GM12878 (cell line): ENCODE results near the gene GIMAP6. TPM values are rescaled to one million over a fixed set of nuclear protein-coding genes. Genes with fewer than 3 reads are reported as not detected.
A peak's percentile ranks its signal among the peaks of the same experiment; 100 is the strongest.

Source experiments
- ASH2L ChIP-seq: fragments of 300-600, 200-600 bp; sonication (generic); IDR thresholded peaks from 2 replicates; pipeline ENCODE4 v1.6.1; 2017; ENCODE audit warnings: low read depth, mild to moderate bottlenecking, borderline replicate concordance
- E4F1 ChIP-seq: fragments of 450-650 bp; IDR thresholded peaks from 2 replicates; pipeline ENCODE4 v1.6.1; 2018; ENCODE audit warnings: borderline replicate concordance, mild to moderate bottlenecking; ENCODE audit not compliant: partially characterized antibody
- JUND ChIP-seq: IDR thresholded peaks from 2 replicates; pipeline ENCODE4 v1.6.1; 2012; ENCODE audit warnings: low read depth, mild to moderate bottlenecking, low read length, improper control_type of control experiment, moderate library complexity
- MEF2A ChIP-seq: IDR thresholded peaks from 2 replicates; pipeline ENCODE4 v1.6.1; 2011; ENCODE audit warnings: low read depth, mild to moderate bottlenecking, low read length, moderate library complexity; ENCODE audit not compliant: insufficient read depth
- MLLT1 ChIP-seq: fragments of 450-650 bp; IDR thresholded peaks from 2 replicates; pipeline ENCODE4 v1.6.1; 2016; ENCODE audit warnings: mild to moderate bottlenecking
- MTA2 ChIP-seq: fragments of 450-650 bp; IDR thresholded peaks from 2 replicates; pipeline ENCODE4 v1.6.1; 2016; ENCODE audit warnings: low read depth, mild to moderate bottlenecking, moderate library complexity
- MYC ChIP-seq: IDR thresholded peaks from 2 replicates; pipeline ENCODE4 v1.6.1; 2011; ENCODE audit warnings: mild to moderate bottlenecking, low read length, moderate library complexity, inconsistent platforms; ENCODE audit not compliant: insufficient read depth, insufficient replicate concordance, insufficient read length, severe bottlenecking
- NR2C1 ChIP-seq: fragments of 450-650 bp; IDR thresholded peaks from 2 replicates; pipeline ENCODE4 v1.6.1; 2017; ENCODE audit warnings: antibody characterized with exemption, mild to moderate bottlenecking, moderate library complexity
- STAT1 ChIP-seq: fragments of 450-650 bp; conservative IDR thresholded peaks from 2 replicates; pipeline ENCODE4 v1.6.1; 2014; ENCODE audit warnings: antibody characterized with exemption, mild to moderate bottlenecking
- SUZ12 ChIP-seq: fragments of 200-600 bp; sonication (generic); IDR thresholded peaks from one replicate; pipeline ENCODE4 v1.6.1; 2018; ENCODE audit warnings: antibody characterized with exemption, mild to moderate bottlenecking; ENCODE audit not compliant: unreplicated experiment
- YY1 ChIP-seq: IDR thresholded peaks from 2 replicates; pipeline ENCODE4 v1.6.1; 2011; ENCODE audit warnings: low read depth, mild to moderate bottlenecking, low read length
- ZBTB33 ChIP-seq: fragments of 450-650 bp; IDR thresholded peaks from 2 replicates; pipeline ENCODE4 v1.6.1; 2017; ENCODE audit warnings: mild to moderate bottlenecking
- ZNF207 ChIP-seq: fragments of 450-650 bp; IDR thresholded peaks from 2 replicates; pipeline ENCODE4 v1.6.1; 2014; ENCODE audit warnings: antibody characterized with exemption, mild to moderate bottlenecking, borderline replicate concordance
- ZNF622 ChIP-seq: fragments of 450-650 bp; IDR thresholded peaks from 2 replicates; pipeline ENCODE4 v1.6.1; 2017; ENCODE audit warnings: mild to moderate bottlenecking, inconsistent platforms
- polyA plus RNA-seq, 11 experiments: library from polyadenylated mRNA; depleted of rRNA in 4 of 11; unstranded in 6 of 11; stranded (reverse) in 5 of 11; fragments of >200 nt; fragmentation: Nextera tagmentation in 4 of 11; fragmentation: Illumina TruSeq in 1 of 11; extraction: Ambion mirVana in 4 of 11; extraction: Trizol in 1 of 11; gene quantifications; 1 replicate in 1 of 11; 2 replicates in 10 of 11; pipeline versions ENCODE4 v1.2.1 to v1.2.3, GENCODE V29; 2011 to 2016; ENCODE audit warnings: inconsistent platforms in 2 of 11, missing spikeins in 2 of 11, low read depth in 1 of 11
- total RNA-seq, 4 experiments: library from RNA; depleted of rRNA in 3 of 4; stranded (reverse); fragments of >200 nt in 3 of 4; fragmentation: Illumina TruSeq in 1 of 4; extraction: Trizol in 1 of 4; gene quantifications; 2 replicates each; pipeline versions ENCODE4 v1.2.1 to v1.2.3, GENCODE V29; 2013 to 2021
- TF ChIP-seq, protein P1 (sequence below): fragments of 450-650 bp; IDR thresholded peaks from 2 replicates; pipeline ENCODE4 v1.6.1; 2016; ENCODE audit warnings: mild to moderate bottlenecking, moderate library complexity, borderline replicate concordance
- TF ChIP-seq, protein P2 (sequence below): fragments of 450-650 bp; formaldehyde crosslinking; IDR thresholded peaks from 2 replicates; pipeline ENCODE4 v1.4.0; 2022; ENCODE audit warnings: mild to moderate bottlenecking, moderate library complexity

The GIMAP6 gene
- total and polyA plus RNA-seq, 10 of the 15 experiments (the other 5 are each of a cell fraction or from before 2014, with no cell fraction given) = 6.2 to 49.2 (median 35.4) TPM

- TF ChIP-seq E4F1 (no peak), YY1 (0 out of 2 replicates have a peak, but pooled peaks have one; percentile 5), MEF2A (peak; percentile 71), ZNF622 (no peak), STAT1 (no peak), JUND (no peak), ZBTB33 (no peak), NR2C1 (no peak), MTA2 (peak; percentile 84), MLLT1 (peak; percentile 79), MYC (no peak), ASH2L (no peak), SUZ12 (no peak), ZNF207 (no peak; the same call in 1 of the 2 replicates)
- TF ChIP-seq, protein P1, sequence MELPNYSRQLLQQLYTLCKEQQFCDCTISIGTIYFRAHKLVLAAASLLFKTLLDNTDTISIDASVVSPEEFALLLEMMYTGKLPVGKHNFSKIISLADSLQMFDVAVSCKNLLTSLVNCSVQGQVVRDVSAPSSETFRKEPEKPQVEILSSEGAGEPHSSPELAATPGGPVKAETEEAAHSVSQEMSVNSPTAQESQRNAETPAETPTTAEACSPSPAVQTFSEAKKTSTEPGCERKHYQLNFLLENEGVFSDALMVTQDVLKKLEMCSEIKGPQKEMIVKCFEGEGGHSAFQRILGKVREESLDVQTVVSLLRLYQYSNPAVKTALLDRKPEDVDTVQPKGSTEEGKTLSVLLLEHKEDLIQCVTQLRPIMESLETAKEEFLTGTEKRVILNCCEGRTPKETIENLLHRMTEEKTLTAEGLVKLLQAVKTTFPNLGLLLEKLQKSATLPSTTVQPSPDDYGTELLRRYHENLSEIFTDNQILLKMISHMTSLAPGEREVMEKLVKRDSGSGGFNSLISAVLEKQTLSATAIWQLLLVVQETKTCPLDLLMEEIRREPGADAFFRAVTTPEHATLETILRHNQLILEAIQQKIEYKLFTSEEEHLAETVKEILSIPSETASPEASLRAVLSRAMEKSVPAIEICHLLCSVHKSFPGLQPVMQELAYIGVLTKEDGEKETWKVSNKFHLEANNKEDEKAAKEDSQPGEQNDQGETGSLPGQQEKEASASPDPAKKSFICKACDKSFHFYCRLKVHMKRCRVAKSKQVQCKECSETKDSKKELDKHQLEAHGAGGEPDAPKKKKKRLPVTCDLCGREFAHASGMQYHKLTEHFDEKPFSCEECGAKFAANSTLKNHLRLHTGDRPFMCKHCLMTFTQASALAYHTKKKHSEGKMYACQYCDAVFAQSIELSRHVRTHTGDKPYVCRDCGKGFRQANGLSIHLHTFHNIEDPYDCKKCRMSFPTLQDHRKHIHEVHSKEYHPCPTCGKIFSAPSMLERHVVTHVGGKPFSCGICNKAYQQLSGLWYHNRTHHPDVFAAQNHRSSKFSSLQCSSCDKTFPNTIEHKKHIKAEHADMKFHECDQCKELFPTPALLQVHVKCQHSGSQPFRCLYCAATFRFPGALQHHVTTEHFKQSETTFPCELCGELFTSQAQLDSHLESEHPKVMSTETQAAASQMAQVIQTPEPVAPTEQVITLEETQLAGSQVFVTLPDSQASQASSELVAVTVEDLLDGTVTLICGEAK = no peak
- TF ChIP-seq, protein P2, sequence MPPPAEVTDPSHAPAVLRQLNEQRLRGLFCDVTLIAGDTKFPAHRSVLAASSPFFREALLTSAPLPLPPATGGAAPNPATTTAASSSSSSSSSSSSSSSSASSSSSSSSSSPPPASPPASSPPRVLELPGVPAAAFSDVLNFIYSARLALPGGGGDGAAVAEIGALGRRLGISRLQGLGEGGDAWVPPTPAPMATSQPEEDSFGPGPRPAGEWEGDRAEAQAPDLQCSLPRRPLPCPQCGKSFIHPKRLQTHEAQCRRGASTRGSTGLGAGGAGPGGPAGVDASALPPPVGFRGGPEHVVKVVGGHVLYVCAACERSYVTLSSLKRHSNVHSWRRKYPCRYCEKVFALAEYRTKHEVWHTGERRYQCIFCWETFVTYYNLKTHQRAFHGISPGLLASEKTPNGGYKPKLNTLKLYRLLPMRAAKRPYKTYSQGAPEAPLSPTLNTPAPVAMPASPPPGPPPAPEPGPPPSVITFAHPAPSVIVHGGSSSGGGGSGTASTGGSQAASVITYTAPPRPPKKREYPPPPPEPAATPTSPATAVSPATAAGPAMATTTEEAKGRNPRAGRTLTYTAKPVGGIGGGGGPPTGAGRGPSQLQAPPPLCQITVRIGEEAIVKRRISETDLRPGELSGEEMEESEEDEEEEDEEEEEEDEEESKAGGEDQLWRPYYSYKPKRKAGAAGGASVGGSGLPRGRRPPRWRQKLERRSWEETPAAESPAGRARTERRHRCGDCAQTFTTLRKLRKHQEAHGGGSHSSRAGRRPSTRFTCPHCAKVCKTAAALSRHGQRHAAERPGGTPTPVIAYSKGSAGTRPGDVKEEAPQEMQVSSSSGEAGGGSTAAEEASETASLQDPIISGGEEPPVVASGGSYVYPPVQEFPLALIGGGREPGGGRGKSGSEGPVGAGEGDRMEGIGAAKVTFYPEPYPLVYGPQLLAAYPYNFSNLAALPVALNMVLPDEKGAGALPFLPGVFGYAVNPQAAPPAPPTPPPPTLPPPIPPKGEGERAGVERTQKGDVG (CRISPR knock-in tag) = no peak
These were observed 36.3 kb upstream of the GIMAP6 start (continued) for GRCh38 chr7:150668472-150668911.
